K562 treated with DMSO at 1 percent for 24 hours (cell line): ENCODE results near the gene PLB1. TPM values are rescaled to one million over a fixed set of nuclear protein-coding genes. Genes with fewer than 3 reads are reported as not detected.

Experiments
- total RNA-seq: library from RNA; unstranded; fragments of 300-600 nt; gene quantifications from 2 replicates; pipeline ENCODE4 v1.2.3, GENCODE V29; 2022; ENCODE audit warnings: low read depth; ENCODE audit not compliant: insufficient read depth

The PLB1 gene, protein sequence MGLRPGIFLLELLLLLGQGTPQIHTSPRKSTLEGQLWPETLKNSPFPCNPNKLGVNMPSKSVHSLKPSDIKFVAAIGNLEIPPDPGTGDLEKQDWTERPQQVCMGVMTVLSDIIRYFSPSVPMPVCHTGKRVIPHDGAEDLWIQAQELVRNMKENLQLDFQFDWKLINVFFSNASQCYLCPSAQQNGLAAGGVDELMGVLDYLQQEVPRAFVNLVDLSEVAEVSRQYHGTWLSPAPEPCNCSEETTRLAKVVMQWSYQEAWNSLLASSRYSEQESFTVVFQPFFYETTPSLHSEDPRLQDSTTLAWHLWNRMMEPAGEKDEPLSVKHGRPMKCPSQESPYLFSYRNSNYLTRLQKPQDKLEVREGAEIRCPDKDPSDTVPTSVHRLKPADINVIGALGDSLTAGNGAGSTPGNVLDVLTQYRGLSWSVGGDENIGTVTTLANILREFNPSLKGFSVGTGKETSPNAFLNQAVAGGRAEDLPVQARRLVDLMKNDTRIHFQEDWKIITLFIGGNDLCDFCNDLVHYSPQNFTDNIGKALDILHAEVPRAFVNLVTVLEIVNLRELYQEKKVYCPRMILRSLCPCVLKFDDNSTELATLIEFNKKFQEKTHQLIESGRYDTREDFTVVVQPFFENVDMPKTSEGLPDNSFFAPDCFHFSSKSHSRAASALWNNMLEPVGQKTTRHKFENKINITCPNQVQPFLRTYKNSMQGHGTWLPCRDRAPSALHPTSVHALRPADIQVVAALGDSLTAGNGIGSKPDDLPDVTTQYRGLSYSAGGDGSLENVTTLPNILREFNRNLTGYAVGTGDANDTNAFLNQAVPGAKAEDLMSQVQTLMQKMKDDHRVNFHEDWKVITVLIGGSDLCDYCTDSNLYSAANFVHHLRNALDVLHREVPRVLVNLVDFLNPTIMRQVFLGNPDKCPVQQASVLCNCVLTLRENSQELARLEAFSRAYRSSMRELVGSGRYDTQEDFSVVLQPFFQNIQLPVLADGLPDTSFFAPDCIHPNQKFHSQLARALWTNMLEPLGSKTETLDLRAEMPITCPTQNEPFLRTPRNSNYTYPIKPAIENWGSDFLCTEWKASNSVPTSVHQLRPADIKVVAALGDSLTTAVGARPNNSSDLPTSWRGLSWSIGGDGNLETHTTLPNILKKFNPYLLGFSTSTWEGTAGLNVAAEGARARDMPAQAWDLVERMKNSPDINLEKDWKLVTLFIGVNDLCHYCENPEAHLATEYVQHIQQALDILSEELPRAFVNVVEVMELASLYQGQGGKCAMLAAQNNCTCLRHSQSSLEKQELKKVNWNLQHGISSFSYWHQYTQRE (N-terminal part only)
- total RNA-seq: 0.12 TPM in 1 of 2 replicates, not detected in the other

DNA sequence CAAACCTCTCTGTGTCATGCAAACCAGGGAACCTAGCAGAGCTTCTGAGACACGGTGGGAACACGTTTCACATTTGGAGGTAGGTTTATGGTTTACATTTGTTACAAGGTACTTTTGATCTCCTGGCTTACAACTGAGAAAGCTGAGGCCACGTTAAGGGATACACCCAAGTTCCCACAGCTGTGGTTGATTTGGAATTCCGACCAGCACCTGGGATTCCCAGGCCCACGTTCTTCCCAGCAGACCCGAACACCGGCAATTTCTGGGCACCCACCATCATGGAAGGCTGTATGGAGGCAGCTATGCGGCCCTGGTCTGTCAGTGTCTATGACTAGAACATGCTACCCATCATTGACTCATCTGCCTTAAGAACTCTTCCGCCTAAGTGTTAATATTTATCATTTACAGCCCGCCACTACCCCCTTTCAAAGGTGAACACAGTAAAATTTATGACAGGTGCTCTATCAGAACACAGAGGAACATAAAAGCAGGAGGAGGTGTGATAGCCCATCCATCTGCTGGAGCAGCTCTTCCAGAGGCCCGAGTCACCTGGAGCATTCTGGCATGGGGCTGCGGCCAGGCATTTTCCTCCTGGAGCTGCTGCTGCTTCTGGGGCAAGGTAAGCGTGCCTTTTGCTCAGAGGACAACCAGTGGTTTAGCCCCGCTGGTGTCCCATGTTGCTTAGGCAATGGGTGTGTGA is at the start of gene PLB1:
TSS of gene PLB1 (plus strand) at position 510 of the 700 bp plus-strand sequence. CDS start at position 565, 55 bp downstream.

Other genes with a start within 250 kb of the PLB1 start
- 3.4 and 4.0 TPM in 2 replicates for gene FOSL2, start 103.2 kb upstream of the PLB1 start, total RNA-seq